ENCODE results near the gene HDAC3.
A peak's percentile ranks its signal among the peaks of the same experiment; 100 is the strongest.

HDAC3 gene

DNA sequence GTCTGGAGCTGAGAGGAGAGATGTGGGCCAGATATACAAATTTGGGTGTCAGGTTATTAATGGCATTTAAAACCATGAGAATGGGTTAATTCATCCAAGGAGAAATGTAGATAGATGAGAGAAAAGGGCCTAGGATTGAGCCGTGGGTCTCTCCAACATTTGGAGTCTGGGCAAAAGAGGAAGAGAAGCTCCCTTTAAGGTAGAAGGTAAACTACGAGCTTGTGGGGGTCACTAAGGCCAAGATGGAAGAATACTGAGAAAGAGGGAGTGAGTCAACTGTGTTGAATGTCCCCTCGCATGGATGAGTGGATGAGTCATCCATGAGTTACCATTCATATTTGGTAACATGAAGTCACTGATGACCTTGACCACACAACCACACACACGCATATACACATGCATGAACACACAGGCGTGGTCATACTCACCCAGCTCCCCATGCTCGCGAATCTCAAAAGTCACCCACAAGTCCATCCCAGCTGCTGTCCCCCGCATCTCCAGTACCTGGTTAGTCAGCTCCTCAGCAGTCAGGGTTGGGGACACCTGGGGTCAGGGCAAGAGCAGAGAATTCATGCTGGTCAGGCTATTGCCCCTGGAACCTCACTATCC, 21.4 kb upstream of the HDAC3 start:
- DNase-seq, result no peak

DNA sequence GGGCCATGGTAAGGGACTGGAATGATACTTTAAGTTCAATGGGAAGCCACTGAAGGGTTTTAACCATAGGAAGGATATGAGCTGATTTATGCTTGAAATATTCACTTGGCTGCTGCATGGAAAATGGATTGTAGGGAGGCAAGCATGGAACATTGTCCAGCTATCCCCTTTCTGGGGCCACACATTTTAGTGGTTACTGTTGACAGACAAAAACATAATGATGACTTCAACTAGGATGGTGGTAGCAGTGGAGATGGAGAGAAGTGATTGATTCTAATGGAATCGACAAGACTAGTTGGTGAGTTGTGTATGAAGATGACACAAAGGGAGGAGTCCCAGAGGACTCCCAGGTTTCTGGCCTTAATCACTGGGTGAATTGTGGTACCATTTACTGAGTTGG, 20.8 kb upstream of the HDAC3 start:
- no peak for DNase-seq

DNA sequence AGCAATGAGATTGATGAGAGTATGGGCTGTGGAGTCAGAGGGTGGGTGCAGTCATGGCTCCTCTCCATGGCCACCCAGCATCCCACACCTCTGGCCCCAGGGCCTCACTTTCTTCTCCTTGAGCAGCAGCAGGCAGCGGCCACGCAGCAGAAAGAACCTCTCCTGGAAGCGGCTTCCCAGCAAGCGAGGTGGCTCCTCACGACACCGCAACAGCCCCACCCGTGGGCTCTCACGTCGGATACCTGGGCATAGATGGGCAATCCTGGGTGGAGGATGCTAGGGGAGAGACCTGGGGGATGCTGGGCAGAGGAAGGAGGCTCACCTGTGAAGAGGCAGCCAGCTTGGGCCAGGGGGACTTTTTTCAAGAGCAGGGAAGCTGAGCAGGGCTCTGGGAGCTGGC, 19.7 kb upstream of the HDAC3 start:
- DNase-seq, result no peak

DNA sequence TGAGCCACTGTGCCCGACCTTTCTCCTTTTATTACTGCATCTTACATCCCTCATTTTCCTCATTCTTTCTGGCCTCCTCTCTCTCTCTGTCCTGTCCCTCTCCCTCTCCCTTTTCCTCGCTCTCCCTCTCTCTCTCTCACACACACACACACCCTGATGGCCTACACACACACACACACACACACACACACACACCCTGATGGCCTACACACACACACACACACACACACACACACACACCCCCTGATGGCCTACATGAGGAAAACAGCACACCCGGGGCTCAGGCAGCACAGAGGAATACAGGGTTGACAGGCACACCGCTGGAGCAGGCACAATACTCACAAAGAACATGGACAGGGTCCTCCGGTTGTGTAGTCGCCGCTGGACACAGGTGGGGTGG, 18.4 kb upstream of the HDAC3 start:
- DNase-seq, result no peak

DNA sequence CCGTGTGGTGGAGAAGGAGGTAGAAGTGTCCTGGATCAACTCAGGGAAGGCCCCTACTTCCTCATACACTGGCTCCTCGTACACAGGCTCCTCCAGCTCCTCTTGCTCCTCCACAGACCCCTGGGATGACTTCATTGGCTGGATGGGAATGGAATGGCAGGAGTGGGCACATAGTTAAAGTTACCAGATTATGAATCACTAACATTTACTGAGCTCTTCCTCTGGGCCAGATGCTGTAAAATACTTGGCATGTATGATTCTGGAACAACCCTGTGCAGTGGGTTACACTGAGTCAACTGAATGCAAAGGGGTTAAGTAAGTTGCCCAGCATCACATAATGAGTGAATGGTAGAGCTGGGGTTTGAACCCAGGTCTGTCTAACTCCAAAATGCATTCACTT, 17.6 kb upstream of the HDAC3 start:
- no peak for DNase-seq

DNA sequence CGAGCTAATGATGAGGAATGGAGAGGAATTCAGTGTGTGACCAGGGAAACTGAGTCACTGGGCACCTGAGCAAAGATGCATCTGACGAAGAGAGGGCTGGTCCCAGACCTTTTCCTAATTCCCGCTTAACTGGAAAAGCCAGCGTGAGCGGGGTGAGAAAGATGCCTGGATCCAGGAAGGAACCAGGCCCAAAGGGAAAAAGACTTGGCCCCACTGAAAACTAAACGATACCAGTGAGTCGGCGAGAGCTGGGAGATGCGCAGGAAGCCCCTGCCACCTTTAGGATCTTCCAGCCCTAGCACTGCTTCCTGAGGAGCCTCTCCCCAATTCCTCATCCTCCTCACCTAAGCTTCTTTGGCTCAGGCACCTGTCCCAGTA, 15.1 kb upstream of the HDAC3 start:
- no peak for DNase-seq

DNA sequence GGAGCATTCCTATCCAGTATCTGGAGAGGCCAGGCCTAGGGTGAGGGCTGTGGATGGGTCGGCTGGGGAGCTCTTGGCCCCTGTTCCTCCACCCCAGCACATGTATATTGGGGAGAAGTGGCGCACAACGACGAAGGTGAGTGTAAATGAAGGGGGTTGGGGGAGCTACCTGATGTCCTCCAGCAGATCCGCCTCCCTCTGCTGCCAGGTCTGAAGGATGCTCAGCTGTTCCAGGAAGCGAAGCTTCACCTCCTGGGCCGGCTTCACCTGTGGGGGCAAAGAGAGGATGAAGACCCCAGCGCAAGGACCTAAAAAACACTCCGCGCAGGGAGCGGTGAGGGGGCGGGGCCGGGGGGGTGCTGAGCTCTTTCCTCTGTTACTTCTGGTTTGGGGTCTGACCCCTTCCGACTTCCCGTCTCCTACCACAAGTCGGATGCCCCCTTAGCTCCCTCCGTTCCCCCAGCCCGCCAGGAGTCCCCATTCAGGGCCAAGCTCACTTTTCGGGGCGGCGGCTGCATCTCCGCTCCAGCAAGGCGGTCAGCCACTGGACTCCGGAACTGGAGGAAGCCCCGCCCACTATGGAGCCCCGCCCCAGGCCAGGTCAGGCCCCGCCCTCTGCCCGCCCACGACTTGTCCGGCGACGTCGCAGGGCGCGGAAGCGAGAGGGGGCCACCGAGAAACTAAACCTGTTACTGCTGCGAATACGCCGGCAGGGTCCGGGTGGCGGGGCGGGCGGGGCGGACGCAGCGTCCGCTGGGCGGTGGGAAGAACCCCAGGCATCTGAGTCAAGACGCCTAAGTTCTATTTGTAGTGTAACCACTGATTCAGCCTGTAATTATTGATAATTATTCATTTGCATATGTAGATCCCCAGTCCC, 14.4 kb upstream of the HDAC3 start, which contains the start of gene FCHSD1:
FCHSD1 (minus strand) TSS at position 568 of the 877 bp plus-strand sequence; CDS start at position 518, 50 bp downstream.
- peak; percentile 72 for DNase-seq

DNA sequence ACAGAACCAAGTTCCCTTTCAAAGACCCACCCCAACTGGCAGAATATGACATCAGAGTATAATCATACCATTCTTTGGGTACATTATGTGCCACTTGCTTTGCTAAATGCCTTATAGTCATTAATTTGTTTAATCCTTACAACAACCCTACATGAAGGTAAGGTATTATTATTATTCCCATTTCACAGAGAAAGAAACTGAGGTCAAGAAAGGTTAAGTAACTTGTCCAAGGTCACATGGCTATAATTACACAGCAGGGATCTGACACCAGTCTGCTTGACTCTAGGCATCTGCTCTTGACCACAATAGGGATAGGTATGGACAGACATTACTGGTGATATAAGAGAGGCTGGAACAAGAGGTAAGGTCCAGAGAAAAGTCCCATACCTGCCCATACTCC, 13.3 kb upstream of the HDAC3 start:
- DNase-seq, result no peak

DNA sequence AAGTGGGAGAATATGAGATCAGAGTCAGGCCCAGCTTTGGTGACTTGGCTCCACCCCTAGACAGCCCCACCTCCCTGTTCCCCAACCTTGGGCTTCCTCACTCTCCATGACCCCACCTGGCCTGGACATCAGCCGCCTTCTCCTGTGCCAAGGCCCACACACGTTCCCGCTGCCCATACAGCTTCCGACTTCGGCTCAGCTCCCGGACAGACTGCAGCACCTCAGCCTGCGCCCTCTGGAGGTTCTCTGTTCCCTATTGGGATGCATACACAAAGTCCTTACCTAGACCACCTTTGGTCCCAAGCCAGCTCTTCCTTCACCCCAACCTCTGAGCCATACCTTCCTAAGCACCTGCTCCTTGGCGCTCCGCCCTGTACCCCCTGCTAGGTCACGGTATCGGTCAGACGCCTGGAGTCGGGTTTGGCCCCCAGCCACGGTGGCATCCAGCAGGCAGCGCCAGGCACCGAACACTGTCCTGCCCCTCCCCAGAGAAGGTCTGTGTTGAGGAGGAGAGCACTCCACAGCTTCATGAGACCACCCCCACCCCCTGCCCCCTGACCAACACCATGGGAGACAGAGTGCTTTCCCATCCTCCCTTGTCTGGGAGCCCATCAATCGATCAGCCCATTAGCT, 12.5 kb upstream of the HDAC3 start:
- no peak for DNase-seq

DNA sequence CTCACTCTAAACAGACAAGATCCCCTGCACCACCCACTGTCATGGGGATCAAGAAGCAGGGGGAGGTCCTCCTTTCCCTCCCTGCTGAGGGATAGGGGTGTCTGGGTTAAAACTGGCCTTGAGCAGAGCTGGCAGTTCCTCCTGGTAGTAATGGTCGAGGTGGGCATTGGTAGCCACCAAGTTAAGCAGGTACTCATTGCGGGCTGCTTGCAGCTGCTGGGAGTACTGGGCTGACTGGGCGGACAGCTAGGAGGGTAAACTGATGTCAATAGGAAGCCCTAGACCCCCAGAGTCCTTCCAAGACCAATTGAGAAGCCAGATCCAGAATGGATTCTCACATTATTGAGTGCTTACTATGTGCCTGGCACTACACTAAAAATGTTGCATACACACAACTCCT, 11.2 kb upstream of the HDAC3 start:
- no peak for DNase-seq

DNA sequence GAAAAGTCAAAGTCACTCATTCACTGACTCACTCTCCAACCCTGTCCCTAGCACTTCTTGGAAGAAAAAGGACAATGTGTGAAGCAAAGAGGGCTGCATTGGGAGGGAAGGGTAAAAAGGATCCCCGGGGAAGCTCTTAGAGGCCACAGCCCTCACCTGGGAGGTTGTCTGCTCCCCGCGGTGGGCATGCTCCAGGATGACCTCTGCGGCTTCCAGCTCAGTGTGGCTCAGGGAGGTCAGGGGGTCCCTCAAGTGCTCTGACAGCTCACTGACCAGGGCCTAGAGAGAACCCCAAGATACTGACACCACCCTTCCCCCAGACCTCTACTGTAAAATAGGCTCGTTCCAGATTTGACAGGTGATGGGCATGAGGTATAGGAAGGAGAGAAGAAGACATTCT, 10.6 kb upstream of the HDAC3 start:
- DNase-seq, result no peak

DNA sequence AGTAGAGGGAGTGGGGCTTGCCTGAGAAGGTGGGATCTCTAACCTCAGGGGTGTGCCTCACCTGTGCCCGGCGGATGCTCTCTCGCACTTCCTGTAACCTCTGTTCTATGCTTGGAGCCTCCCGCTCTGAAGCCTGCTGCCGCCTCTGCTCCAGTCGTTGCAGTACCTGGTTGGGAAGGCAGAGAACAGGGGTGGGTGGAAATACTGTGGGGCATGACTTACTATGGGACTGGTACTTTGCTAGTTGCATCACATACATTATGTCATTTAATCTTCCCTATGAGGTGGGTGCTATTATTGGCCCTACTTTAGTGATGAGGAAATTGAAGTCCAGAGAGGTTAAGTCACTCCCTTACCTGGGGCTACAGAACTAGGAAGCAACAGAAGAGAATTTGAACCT, 9.4 kb upstream of the HDAC3 start:
- no peak for DNase-seq

DNA sequence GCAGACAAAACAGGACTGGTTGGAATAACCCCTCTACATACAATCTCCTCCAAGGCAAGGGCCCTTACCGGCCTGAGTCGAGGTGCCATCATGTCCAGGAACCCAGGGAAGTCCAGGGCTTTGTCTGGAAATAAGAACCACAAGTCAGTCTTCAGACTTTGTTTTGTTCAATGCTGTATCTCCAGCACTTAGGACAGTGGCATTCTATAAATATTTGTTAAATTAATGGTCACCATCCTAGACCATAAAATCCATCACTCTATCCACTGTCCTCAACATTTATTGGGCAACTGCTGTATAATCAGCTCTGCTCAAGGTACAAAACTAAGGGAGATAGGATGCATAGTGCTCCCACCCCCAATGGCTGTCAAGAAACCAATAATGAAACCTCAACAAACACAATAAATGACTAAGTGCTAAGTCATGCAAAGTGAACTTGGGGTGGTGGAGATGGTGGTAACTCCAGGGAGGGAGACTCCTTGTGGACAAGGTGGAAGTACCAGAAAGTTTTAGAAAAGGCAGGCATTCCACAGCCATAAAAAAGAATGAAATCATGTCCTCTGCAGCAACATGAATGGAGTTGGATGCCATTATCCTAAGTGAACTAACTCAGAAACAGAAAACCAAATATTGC, 5.1 kb upstream of the HDAC3 start:
- DNase-seq, result no peak

DNA sequence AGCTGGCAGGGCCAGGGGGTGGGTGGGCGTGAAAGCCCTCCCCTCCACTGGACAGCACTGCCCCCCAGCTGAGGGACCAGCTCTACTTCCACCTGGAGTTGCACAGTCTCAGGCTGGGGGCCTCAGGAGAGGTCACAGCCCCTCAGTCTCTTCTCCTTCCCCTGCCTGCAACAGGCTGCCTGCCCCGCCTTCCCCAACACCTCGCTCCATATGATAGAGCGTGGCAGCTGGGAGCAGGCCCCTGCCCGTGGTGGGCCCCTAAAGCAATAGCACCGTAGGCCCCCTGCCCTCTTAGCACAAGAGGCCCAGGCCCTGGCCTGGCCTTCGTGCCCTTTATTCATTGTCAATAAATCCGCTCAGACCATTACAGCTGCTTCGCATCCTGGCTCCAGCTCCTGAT, 4.0 kb upstream of the HDAC3 start:
- no peak for DNase-seq

DNA sequence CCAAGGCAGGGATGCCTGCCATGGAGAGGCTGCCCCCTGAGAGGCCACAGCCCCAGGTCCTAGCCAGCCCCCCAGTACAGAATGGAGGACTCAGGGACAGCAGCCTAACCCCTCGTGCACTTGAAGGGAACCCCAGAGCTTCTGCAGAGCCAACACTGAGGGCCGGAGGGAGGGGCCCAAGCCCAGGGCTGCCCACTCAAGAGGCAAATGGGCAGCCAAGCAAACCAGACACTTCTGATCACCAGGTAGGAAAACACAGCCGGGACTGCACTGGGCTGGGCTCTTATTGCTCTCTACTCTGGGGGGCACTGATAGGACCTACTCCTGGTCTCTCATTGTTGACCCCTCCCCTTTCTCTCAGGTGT, 3.4 kb upstream of the HDAC3 start:
- no peak for DNase-seq

DNA sequence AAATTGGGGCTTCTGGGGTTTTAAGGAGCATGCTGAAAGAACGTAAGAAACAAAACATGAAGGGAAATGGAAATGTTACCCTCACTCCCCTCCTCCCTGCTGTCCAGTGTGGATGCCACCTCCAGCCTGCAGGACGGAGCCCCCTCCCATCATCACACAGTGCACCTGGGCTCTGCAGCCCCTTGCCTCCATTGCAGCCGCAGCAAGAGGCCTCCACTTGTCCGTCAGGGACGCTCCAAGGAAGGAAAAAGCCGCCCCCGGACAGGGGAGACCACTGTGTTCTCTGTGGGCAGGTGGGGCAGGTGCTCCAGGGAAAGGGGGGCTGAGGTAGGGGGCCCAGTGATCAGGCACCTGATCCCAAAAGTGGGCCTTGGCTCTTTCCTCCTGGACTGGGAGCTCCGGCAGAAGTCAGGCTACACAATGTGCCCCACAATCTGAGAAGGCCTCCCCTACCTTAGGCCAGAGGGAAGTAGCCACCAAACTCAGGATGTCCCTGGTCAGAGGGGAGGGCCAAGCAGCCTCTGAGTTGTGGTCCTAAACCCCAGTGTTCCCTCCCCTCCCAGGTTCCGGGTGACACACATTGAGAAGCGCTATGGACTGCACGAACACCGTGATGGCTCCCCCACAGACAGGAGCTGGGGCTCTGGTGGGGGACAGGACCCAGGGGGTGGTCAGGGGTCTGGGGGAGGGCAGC, 2.9 kb upstream of the HDAC3 start:
- no peak for DNase-seq

DNA sequence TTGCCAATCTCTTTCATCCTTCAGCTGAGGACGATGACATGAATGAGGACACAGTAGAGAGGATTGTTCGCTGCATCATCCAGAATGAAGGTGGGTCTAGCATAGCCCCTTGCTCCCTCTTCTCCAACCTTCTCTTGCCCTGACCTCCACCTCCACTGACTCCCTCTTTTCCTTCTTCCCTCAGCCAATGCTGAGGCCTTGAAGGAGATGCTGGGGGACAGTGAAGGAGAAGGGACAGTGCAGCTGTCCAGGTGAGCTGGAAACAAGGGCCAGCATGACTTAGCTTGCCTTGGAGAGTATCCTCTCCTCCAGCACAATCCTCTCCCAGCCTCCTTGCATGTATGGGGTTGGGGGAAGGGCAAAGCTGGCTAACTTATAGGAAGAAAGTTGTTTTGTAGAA, 2.1 kb upstream of the HDAC3 start:
- no peak for DNase-seq

DNA sequence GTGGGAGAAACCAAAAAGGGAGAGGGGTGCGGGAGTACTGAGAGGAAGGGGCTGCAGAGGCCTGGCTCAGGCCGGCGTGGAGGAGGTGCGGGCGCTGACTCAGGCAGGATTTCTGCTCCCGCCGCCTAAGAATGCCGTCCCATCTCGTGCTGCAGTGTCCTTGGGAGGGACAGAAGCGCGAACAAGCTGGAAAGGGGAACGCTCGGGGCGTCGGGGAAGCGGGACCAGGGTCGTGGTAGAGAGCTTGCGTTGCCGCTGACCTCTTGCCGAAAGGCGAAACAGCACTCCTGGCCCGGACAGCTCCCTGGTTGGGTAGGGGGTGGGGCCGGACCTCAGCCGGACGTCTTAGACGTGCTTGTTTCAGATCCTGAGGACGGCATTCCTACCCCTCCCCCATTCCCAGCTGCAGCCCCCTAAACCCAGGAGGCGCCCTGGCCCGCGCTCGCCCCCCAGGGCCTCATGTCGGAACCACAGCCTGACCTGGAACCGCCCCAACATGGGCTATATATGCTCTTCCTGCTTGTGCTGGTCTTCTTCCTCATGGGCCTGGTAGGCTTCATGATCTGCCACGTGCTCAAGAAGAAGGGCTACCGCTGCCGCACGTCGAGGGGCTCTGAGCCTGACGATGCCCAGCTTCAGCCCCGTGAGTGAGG, 1.2 kb upstream of the HDAC3 start:
- DNase-seq, result peak; percentile 56

DNA sequence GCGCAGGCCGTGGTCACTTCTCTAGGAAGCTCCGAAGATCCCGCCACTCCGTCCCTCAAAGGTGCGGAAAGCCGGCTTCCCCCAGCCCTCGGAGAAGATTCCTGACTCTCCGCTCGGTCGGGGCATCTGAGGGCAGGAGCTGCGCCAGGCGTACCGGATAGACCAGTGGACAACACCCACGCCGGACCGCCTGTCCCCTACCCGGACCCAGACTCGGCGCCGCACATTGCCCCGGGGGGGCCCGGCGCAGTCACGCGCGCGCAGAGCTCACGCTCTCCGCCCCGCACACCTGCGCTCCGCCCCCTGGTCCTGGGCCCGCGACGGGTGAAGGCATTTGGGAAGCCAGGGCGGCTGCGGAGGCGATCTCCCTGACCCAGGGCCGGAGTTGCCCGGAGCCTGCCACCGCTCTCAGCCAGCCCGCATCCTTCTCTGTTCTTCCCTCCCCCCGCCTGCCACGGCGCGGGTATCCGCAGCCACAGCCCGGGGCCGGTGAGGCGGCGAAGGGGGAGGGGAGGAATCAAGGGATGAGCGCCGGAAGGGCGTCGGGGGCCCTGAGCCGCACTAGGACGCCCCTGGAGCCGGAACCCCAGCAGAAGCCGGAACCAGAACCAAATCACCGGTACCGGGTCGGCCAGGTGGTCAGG, 596 bp upstream of the HDAC3 start:
- DNase-seq, result peak; percentile 57

DNA sequence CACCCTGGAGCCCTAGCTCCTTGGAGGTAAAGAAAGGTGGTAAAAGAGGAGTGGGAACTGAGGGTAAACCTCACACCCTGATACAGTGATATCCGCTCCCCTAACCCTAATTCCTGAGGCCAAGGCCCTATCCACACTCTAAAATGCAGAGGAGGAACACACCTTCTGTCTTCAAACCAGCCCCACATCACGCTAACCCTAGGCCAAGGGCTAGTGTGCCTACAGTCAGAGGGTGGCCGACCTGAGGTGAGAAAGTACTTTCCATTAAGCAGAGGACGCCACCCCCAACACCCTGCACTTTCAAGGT, 590 bp downstream of the HDAC3 start:
- DNase-seq, result peak; percentile 15

DNA sequence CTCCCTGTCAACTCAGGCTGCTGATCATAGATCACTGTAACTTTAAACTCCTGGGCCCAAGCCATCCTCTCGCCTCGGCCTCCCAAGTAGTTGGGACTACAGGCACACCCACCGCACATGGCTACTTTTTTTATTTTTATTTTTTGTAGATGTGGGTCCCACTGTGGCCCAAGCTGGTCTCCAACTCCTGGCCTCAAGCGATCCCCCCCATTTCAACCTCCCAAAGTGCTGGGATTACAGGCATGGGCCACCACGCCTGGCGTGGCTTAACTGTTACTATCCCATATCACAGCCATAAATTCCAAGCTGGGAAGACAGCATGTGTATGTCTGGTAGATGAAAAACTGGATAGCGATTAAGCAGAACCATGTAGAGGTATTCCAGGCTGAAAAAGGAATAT, 1.0 kb downstream of the HDAC3 start:
- no peak for DNase-seq

DNA sequence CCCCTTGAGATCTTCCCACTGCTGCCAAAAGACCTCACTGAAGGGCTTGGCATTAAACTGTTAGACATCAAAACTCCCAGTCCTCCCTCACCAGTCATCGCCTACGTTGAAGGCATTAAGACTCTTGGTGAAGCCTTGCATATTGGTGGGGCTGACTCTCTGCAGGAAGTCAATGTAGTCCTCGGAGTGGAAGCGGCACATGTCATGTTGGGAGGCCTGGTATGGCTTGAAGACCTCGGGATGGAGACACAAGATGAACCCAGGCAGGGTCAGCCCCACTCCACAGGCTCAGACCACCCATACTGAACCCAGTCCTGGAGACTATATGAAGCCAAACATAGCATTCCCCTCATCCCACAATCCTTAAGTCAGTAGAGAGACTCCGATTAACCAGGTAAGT, 1.9 kb downstream of the HDAC3 start:
- DNase-seq, result no peak

Data from central memory CD4-positive, alpha-beta T cell (primary cell).